HG02970 (cell line): Measurements from ENCODE around the gene TLX3.
"Not testable (repeated sequence)": the region's sequence is repeated elsewhere in the genome, so short reads cannot be mapped to it uniquely, and the experiment has no call there.

Source experiments
- ATAC-seq: cut with Tn5 transposase; IDR thresholded peaks from one replicate; pipeline ENCODE4 v1.9.1; 2021; ENCODE audit warnings: mild to moderate bottlenecking, moderate library complexity, moderate number of reproducible peaks; ENCODE audit not compliant: unreplicated experiment, low FRiP score

The TLX3 gene

DNA sequence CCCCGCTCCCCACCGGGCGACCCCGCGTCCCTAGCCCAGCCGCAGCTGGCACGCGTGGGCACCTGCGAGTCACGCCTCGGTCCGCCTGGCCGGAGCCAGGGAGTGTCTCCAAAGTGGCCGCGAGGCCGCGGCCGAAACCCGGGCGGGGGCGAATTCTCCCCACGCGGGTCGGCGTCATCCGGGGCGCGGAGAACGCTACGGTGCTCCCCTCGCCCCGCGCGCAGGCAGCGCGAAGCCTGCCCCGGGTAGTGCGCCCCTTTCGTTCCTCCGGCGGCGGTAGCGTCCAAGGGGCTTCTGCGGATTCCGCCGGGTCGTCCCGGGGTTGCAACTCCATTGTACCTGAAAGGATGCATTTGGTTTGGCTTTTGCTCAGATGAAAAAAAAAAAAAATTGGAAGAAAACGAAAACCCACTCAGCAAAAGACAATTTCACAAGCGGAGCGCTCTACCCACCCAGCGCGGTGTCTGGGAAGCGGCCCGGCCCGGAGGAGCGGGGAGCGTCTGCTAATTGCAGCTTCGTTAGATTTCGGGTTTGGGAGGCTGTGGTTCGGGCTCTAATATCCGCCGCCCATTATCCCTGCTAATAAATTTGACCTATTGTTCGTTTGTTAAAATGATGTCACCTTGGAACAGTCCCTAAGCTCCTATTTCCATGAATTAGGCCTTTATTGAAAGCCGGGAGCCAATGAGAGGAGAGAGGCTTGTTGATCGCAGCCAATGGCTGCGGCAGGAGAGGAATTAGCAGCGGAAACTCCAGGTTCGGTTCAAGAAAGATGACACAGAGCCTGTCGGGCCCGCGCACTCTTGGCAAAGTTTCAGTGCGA, at the start of gene TLX3:
TLX3 (plus strand) TSS at position 796 of the 823 bp plus-strand sequence. CDS start 118 bp downstream, outside the sequence.
- ATAC-seq = no peak

- ATAC-seq = no peak
Observed at GRCh38 chr5:171261361-171261760, 47.7 kb upstream of the TLX3 start.

- ATAC-seq = no peak
Observed at GRCh38 chr5:171261904-171262303, 47.1 kb upstream of the TLX3 start.

DNA sequence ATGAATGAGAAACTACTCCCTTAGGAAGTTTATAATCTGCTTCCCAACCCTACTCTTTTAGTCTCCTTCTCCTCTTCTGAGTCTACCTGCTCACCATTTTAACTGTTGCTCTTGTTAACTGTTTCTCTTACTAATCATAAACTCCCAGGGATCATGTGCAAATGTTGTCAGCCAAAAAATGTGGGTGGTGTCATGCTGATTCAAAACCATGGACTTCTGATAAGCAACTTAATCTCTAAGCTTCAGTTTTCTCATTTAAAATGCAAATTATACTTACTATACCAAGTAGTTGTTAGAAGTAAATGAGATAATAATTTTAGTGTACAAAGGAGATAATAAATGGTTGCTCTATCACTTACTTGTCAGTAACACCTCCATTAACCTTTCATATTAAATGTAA, 45.9 kb upstream of the TLX3 start:
- no peak for ATAC-seq

DNA sequence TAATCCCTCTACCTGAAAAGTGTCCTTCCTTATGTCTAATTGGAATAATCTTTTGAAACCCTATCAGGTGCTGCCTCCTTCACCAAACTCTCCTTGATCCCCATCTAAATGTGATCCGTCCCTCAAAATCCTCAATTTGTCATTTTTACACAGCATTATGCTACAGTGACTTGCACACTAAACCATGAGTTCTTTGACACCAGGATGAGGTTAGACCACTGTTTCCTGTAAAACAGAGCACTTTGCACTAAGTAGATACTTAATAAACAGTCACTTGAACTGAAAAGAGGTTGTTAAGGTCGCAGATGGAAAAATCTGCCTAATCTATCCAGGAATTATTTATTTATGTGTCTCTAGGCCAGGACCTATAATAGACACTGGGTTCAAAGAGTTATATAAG, 44.2 kb upstream of the TLX3 start:
- ATAC-seq = no peak

- no peak for ATAC-seq
Observed at GRCh38 chr5:171268700-171269620, 40.1 kb upstream of the TLX3 start.

GRCh38 chr5:171269717-171270116, 39.3 kb upstream of the TLX3 start:
- no peak for ATAC-seq

DNA sequence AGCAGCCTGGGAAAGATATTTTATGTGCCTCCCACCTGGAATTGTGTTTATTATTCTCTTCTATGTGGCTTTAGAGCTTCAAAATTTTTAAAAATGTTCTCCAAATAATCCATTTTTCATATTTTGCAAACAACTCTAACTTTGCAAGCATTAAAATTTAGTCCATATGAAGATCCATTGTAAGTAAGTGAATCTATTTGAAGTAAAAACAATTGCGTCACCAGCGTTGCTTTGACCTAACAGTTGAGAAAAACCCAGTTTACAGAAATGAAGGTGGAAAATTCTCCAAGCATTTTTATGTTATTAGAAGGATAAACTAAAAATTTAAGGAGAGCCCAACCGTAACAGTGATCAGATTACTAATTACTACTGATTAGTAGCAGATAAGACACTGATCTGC, 38.9 kb upstream of the TLX3 start:
- no peak for ATAC-seq

DNA sequence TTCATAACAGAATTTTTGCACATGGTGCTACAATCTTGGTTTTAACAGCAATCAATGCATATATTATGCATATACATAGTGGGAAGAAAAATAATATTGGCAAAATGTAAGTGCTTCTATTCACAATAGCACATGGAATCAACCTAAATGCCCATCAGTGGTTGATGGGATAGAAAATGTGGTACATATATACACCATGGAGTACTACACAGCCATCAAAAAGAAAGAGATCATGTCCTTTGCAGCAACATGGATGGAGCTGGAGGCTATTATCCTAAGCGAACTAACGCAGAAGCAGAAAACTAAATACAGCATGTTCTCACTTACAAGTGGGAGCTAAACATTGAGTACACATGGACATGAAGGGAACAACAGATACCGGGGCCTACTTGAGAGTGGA, 37.2 kb upstream of the TLX3 start:
- no peak for ATAC-seq

DNA sequence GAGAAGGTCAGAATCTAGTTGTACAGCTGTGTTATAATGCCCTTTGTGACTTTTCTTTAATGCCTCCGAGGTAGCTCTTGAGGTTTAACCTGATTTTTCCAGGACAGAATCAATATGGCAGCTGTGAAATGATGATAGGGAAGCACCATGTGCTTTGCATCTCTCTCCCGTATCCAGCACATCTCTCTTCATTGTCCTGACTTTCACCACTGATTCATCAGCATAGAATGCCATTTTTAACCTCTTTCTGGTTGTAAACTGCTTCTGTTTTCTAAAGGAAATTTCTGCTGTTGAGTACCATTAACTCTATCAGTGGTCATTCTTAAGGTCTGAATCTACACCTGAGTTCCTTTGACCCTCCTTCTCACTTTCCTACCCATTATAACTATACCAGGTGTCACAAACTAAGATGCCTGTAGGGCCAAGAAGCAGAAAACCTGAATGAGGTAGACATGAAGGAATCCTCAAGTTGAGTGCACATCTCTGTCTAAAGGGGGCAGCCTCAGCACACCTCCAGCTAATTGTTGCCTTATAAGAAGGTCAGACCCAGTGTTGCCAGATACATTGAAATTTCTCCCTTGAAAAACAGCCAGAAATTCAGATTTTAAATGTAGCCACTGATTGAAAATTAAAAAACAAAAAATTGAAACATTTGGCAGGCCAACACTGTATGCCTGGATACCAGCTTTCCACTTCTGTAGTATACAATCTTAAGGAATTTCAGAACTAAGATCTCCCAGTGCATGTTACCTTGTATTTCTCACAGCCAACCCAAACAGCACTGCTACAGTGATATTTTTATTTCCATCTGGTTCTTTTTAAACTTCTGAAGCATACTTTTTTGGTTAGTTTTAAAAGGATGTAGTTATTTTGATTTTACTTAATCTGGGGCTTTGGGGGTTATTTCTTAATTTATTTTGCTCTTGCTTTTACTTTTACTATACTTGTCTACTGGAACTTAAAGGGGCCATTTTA, 35.8 kb upstream of the TLX3 start:
- ATAC-seq = no peak

GRCh38 chr5:171275841-171276544, 33.1 kb upstream of the TLX3 start:
- no peak for ATAC-seq

GRCh38 chr5:171283753-171284152, 25.3 kb upstream of the TLX3 start:
- no peak for ATAC-seq

DNA sequence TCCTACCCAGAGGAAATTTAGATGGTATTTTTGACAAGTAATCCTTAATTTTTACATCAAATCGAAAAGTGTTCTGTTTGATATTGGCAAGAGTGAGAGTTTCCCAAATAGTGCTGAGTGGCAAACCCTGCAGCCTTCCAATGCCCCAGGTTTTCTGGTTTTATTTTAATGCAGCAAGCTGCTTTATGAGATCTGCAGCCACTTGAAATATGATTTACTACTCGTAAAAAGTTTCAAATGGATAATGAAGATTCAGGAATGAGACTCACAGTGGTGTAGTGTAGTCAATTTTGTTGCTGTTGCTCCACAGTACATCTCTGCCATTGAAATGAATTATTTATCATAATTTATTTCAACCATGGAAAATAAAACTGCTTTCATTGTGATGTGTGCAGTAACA, 23.6 kb upstream of the TLX3 start:
- ATAC-seq = no peak

DNA sequence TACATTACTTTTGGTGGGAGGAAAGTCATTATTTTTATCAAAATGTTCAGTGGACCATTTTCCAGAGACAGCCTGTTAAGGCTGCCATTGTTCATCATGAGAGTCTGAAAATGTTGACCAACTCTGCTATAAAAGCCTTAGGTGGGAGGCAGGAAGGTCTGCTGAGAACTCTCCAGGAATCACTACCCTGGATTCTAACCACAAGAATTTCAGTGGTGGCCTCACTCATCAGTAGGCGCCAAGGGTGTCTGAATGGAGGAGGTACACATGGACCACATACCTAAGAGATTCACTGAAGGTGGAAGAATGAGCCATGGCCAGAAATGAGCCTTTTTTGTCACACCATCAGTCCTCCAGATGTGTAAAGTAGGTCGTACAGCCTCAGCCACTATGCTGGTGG, 21.0 kb upstream of the TLX3 start:
- no peak for ATAC-seq

DNA sequence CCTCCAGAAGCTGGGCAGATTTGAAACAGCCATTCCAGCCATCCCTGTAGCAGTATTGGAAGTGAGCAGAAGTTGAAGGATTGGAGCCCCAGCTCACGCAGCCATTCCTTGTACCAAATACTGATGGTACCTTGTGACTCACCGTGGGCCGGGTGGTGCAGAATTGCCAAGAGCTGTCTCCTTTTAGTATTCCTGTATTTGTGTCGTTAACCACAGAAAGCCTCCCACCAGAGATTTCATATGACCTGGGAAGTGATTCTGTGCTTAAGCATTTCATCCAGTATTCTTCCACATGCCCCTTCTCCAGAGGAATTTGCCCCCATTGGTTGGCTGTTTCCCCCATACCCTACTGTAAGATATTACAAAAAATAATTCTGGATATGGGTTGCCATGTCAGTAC, 17.7 kb upstream of the TLX3 start:
- ATAC-seq = no peak

DNA sequence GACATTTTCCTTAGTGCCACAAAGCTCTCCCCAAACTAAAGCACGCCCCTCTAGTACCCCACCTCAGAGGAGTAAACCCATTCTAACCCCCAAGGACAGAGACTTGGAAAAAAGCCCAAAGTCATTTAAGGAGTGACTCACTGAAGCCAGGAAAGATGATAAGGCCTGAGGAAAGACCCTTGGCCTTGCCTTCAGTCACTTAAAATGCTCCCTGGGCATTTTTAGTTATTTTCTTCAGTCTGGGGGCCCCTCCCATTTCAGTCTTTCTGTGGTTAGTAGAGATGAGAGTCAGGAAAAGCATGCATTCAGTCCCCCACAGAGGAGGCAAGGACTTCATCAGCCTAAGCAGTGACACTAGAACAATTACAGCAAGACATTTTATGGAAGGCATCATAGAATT, 13.7 kb upstream of the TLX3 start:
- ATAC-seq = no peak

DNA sequence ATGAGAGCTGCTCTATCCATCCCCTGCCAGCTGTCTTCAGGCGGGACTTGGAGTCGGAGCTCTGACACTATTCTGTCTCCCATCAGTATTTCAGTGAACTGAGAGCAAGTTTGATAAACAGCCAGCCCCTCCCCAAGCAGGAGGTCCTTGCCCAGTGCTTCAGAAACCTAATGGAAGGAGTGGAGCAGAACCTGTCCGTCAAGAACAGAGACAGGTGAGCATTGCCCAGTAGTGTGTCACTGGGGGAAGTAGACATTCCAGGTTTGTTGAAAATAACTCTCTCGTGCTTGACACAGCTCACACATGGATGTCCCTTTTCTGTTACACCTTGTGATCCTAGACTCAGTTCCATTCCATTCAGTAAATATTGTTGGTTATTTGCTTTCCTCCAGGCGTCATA, 13.2 kb upstream of the TLX3 start:
- no peak for ATAC-seq

- ATAC-seq = not testable (repeated sequence)
Observed at GRCh38 chr5:171297941-171298340, 11.1 kb upstream of the TLX3 start.

DNA sequence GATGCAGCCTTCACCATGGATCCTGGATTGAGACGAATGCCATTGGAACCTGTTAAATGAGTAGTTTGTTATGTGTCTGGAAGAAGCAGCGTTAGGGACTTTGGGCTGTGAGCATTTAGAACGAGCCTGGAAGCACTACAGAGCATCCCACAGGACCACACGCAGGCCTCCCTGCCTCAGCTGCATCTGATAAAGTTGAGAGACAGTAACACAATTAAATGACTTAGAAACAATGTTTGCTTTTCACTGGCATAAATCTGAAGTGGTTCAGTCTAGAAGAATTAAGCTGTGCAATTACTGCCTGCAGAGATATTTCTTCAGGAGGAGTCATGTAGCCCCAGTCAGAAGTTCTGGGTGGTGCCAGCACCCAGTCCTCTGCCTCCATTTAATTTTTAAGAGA, 9.8 kb upstream of the TLX3 start:
- ATAC-seq = no peak

- no peak for ATAC-seq
Observed at GRCh38 chr5:171299851-171300250, 9.2 kb upstream of the TLX3 start.
